K562 (cell line): ENCODE results near the gene AP1M1. TPM values are rescaled to one million over a fixed set of nuclear protein-coding genes. Genes with fewer than 3 reads are reported as not detected.

ENCODE experiments used
- ASH1L ChIP-seq: fragments of 450-650 bp; IDR thresholded peaks from 2 replicates; pipeline ENCODE4 v1.6.1; 2018; ENCODE audit warnings: borderline replicate concordance, mild to moderate bottlenecking, low read depth; ENCODE audit not compliant: partially characterized antibody
- ATF1 ChIP-seq, 2 experiments: fragments of 450-650 bp in 1 of 2; IDR thresholded peaks; 2 replicates each; pipeline ENCODE4 v1.6.1; 2016; ENCODE audit warnings: missing compliant biosample characterization in 1 of 2, missing genetic modification characterization in 1 of 2
- MAFF ChIP-seq: IDR thresholded peaks from 2 replicates; pipeline ENCODE4 v1.6.1; 2012; ENCODE audit warnings: low read length, improper control_type of control experiment
- MGA ChIP-seq: fragments of 450-650 bp; IDR thresholded peaks from 2 replicates; pipeline ENCODE4 v1.6.1; 2016; ENCODE audit warnings: mild to moderate bottlenecking, moderate library complexity
- RBM17 ChIP-seq: fragments of 200-400 bp; formaldehyde crosslinking; IDR thresholded peaks from 2 replicates; pipeline ENCODE4 v1.6.1; 2017; ENCODE audit warnings: low read depth, mild to moderate bottlenecking, low read length, borderline replicate concordance
- SETDB1 ChIP-seq: IDR thresholded peaks from one replicate; pipeline ENCODE4 v1.6.1; 2012; ENCODE audit warnings: low read length, control low read depth, inconsistent platforms
- SIRT6 ChIP-seq: IDR thresholded peaks from one replicate; pipeline ENCODE4 v1.6.1; 2012; ENCODE audit warnings: low read depth, mild to moderate bottlenecking, control low read depth, inconsistent platforms, low read length, moderate library complexity
- SMARCA5 ChIP-seq: fragments of 450-650 bp; IDR thresholded peaks from 2 replicates; pipeline ENCODE4 v1.6.1; 2016
- TCFL5 ChIP-seq: fragments of 250-450 bp; sonication (Bioruptor Pico); conservative IDR thresholded peaks from 2 replicates; pipeline ENCODE4 v1.6.1; 2021; ENCODE audit warnings: mild to moderate bottlenecking, moderate library complexity, matching md5 sums
- ZNF134 ChIP-seq: fragments of 250-450 bp; sonication (Bioruptor Pico); conservative IDR thresholded peaks from 2 replicates; pipeline ENCODE4 v1.4.0; 2020
- ZNF140 ChIP-seq: fragments of 250-450 bp; sonication (Bioruptor Pico); IDR thresholded peaks from 2 replicates; pipeline ENCODE4 v1.8.0; 2021; ENCODE audit warnings: moderate library complexity, mild to moderate bottlenecking, inconsistent platforms
- polyA plus RNA-seq, 8 experiments: library from polyadenylated mRNA; depleted of rRNA in 4 of 8; stranded (reverse) in 5 of 8; unstranded in 3 of 8; fragments of >200 nt; fragmentation: Nextera tagmentation in 2 of 8; fragmentation: Illumina TruSeq in 1 of 8; extraction: Ambion mirVana in 2 of 8; extraction: Trizol in 1 of 8; gene quantifications; 2 replicates each; pipeline versions ENCODE4 v1.2.1 to v1.2.3, GENCODE V29; 2011 to 2014; ENCODE audit warnings: inconsistent platforms in 1 of 8, missing spikeins in 1 of 8
- total RNA-seq, 7 experiments: library from RNA; depleted of rRNA in 6 of 7; stranded (reverse); fragments of >200 nt in 6 of 7; fragmentation: Illumina TruSeq in 2 of 7; extraction: Trizol in 2 of 7; gene quantifications; 2 replicates each; pipeline versions ENCODE4 v1.2.1 to v1.2.3, GENCODE V29; 2011 to 2021; ENCODE audit warnings: low replicate concordance in 1 of 7
- TF ChIP-seq, protein P1 (sequence below): IDR thresholded peaks from 2 replicates; pipeline ENCODE4 v1.6.1; 2011; ENCODE audit not compliant: insufficient read length; ENCODE audit errors: extremely low read depth
- TF ChIP-seq, protein P2 (sequence below): fragments of 450-650 bp; formaldehyde crosslinking; IDR thresholded peaks from 2 replicates; pipeline ENCODE4 v1.4.0; 2020; ENCODE audit warnings: mild to moderate bottlenecking
- TF ChIP-seq, protein P3 (sequence below): sonication (generic); formaldehyde crosslinking; IDR thresholded peaks from 2 replicates; pipeline ENCODE4 v1.9.0; 2022; ENCODE audit warnings: mild to moderate bottlenecking, missing genetic modification reagents

Gene AP1M1
- total and polyA plus RNA-seq, 9 of the 15 experiments (the other 6 are each of a cell fraction or from before 2014, with no cell fraction given), result 0.87 to 56.2 (median 29.1) TPM

DNA sequence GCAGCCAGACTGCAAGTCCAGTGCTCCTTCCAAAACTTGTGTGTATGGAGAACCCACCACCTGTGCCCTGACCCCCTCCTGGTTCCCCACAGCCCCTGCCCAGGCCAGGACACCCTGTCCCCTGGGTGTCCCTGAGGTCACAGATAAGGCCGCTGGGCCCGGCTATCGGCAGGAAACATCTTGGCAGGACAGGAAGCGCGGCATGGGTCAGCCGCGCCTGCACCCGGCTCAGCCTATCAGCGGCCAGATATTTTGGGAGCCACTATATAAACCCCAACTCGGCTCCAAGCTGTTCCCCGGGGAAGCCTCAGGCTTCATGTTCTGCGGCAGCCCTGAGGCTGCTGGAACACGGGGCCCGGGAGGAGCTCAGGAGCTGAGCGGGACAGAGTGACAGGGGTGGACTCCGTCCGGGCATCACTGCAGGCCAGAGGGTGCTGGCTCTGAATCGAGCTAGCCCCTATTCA lies 60.8 kb downstream of the AP1M1 start (continued):
- TF ChIP-seq MGA (no peak), MAFF (no peak), SIRT6 (no peak), SMARCA5 (no peak), ZNF140 (CRISPR knock-in tag) (no peak), ASH1L (no peak), RBM17 (no peak), TCFL5 (CRISPR knock-in tag) (no peak), ATF1 (CRISPR knock-in tag; IDR thresholded peaks at IDR 0.05) (no peak), ATF1 (tag; IDR thresholded peaks at IDR 0.05) (peak; percentile 76), ZNF134 (CRISPR knock-in tag) (0 out of 2 replicates have a peak, but pooled peaks have one; percentile 57), SETDB1 (no peak)
- TF ChIP-seq, protein P1, sequence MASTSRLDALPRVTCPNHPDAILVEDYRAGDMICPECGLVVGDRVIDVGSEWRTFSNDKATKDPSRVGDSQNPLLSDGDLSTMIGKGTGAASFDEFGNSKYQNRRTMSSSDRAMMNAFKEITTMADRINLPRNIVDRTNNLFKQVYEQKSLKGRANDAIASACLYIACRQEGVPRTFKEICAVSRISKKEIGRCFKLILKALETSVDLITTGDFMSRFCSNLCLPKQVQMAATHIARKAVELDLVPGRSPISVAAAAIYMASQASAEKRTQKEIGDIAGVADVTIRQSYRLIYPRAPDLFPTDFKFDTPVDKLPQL, result no peak
- TF ChIP-seq, protein P2, sequence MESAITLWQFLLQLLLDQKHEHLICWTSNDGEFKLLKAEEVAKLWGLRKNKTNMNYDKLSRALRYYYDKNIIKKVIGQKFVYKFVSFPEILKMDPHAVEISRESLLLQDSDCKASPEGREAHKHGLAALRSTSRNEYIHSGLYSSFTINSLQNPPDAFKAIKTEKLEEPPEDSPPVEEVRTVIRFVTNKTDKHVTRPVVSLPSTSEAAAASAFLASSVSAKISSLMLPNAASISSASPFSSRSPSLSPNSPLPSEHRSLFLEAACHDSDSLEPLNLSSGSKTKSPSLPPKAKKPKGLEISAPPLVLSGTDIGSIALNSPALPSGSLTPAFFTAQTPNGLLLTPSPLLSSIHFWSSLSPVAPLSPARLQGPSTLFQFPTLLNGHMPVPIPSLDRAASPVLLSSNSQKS (CRISPR knock-in tag), result no peak
- TF ChIP-seq, protein P3, sequence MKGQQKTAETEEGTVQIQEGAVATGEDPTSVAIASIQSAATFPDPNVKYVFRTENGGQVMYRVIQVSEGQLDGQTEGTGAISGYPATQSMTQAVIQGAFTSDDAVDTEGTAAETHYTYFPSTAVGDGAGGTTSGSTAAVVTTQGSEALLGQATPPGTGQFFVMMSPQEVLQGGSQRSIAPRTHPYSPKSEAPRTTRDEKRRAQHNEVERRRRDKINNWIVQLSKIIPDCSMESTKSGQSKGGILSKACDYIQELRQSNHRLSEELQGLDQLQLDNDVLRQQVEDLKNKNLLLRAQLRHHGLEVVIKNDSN (CRISPR knock-in tag), result no peak
